Measurements from ENCODE around the gene NACA2.

DNA sequence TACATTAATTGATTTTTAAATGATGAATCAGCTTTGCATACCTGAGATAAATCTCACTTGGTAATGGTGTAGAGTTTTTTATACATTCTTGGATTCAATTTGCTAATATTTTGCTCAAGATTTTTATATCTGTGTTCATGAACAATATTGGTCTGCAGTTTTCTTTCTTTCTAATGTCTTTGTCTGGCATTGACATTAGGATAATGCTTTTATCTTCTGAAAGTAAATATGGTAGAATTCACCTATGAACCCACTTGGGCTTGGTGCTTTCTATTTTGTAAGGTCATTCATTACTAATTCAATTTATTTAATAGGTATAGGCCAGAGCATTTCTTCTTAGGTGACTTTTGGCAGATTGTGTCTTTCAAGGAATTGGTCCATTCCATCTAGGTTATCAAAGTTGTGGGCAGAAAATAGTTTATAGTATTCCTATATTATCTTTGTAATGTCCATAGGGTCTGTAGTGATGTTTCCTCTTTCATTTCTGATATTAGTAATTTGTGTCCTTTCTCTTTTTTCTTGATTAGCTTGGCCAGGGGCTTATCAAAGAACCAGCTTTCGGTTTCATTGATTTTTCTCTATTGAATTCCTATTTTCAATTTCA lies 45.6 kb downstream of the NACA2 start:
- no peak for TF ChIP-seq POLR2A (IDR thresholded peaks at IDR 0.05)
- TF ChIP-seq, protein P1, sequence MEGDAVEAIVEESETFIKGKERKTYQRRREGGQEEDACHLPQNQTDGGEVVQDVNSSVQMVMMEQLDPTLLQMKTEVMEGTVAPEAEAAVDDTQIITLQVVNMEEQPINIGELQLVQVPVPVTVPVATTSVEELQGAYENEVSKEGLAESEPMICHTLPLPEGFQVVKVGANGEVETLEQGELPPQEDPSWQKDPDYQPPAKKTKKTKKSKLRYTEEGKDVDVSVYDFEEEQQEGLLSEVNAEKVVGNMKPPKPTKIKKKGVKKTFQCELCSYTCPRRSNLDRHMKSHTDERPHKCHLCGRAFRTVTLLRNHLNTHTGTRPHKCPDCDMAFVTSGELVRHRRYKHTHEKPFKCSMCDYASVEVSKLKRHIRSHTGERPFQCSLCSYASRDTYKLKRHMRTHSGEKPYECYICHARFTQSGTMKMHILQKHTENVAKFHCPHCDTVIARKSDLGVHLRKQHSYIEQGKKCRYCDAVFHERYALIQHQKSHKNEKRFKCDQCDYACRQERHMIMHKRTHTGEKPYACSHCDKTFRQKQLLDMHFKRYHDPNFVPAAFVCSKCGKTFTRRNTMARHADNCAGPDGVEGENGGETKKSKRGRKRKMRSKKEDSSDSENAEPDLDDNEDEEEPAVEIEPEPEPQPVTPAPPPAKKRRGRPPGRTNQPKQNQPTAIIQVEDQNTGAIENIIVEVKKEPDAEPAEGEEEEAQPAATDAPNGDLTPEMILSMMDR (IDR thresholded peaks at IDR 0.05): no peak
